Pancreas (tissue), 10 donors: ENCODE results near the gene STAB2. TPM values are rescaled to one million over a fixed set of nuclear protein-coding genes. Genes with fewer than 3 reads are reported as not detected.

ENCODE experiments used
- ATAC-seq, 4 donors: fragments of 200-7000 bp; cut with Tn5 transposase; one replicate each; pipeline versions ENCODE4 v1.8.0 to v1.9.1; 2020; ENCODE audit warnings: mild to moderate bottlenecking in 4 of 4, moderate library complexity in 4 of 4
- DNase-seq, 6 donors: peaks; one replicate each; pipeline ENCODE4 v3.0.0-alpha.2; 2020
- FAIRE-seq: peaks from 2 replicates; lab custom pipeline; 2012; peaks lifted over from hg19 to GRCh38; lab: Jason Lieb, UNC
- H3K27ac ChIP-seq, 4 donors: fragments of 200-600 bp; sonication (generic); 1 replicate in 3 of 4; 2 replicates in 1 of 4; pipeline versions ENCODE4 v1.5.0 to v1.8.0; 2020
- H3K27me3 ChIP-seq, 4 donors: fragments of 200-600 bp; one replicate each; pipeline ENCODE4 v1.8.0; 2021
- H3K36me3 ChIP-seq, 3 donors: fragments of 200-600 bp; sonication (generic) in 1 of 3; one replicate each; pipeline versions ENCODE4 v1.5.0 to v1.8.0; 2020 to 2021
- H3K4me1 ChIP-seq, 3 donors: fragments of 200-600 bp; one replicate each; pipeline ENCODE4 v1.8.0; 2021
- H3K4me3 ChIP-seq, 4 donors: fragments of 200-600 bp; sonication (generic) in 2 of 4; one replicate each; pipeline versions ENCODE4 v1.5.0 to v1.8.0; 2020 to 2021
- H3K9me3 ChIP-seq, 4 donors: fragments of 200-600 bp; one replicate each; pipeline ENCODE4 v1.8.0; 2021
- CTCF ChIP-seq, 4 donors: fragments of 200-600 bp; sonication (generic) in 3 of 4; IDR thresholded peaks; one replicate each; pipeline versions ENCODE4 v1.5.0 to v1.8.0; 2021; ENCODE audit warnings: antibody characterized with exemption in 4 of 4
- WGBS, 2 donors: extraction: QIAGEN DNeasy Blood & Tissue Kit; methylation state at CpG; one replicate each; pipeline ENCODE4 v1.1.7; 2013; 5-methylcytosine and 5-hydroxymethylcytosine counted together
- intact Hi-C, 3 donors: fragments of 100-400 bp; cut with DNase I; formaldehyde crosslinking; loops; one replicate each; pipeline versions ENCODE4 v1.11.1 to v1.14.2; 2022
- polyA plus RNA-seq, 2 donors: library from polyadenylated mRNA; stranded (reverse); fragments of 200-250 nt; gene quantifications; one replicate each; pipeline ENCODE4 v1.2.3, GENCODE V29; 2013
- total RNA-seq, 6 donors: library from RNA; stranded (reverse); fragmentation: NEBNext Ultra II Directional in 4 of 6; extraction: Animal tissue kit (Norgen Biotek cat#: 25700) in 4 of 6; gene quantifications; one replicate each; pipeline versions ENCODE4 v1.2.1 to v1.2.4, GENCODE V29; 2021 to 2023
- donor health status: healthy with polysubstance abuse.
- donor health status: DM: no; HTN: no; CAD: no; lungs with moderate emphysema.
- donor health status: DM: no; HTN: no; CAD: no.
- donor health status: control.
- donor health status: control.
- donor health status: Bipolar disorder and iron deficiency.
- donor health status: DM: yes; HTN: yes; CAD: no.
- donor health status: DM: no; HTN: no; CAD: no.
- donor health status: DM: no; HTN: no; CAD: no.
- donor health status: DM: yes; HTN: yes; CAD: no.

Gene STAB2
- total and polyA plus RNA-seq, 8 donors = under 0.01 to 0.16 (median 0.08) TPM; not detected in 1

- ATAC-seq = no peak
- H3K36me3 ChIP-seq = no peaks in the 10 kb centered on the region
- no peak for DNase-seq
- H3K27ac ChIP-seq = no peak overlapping the region
- no peak for TF ChIP-seq CTCF (IDR thresholded peaks at IDR 0.05)
- no peak overlapping the region for H3K4me3 ChIP-seq
- no peaks in the 10 kb centered on the region for H3K4me1 ChIP-seq
- FAIRE-seq = no peak
- intact Hi-C loops = no loop called here
- WGBS, 2 donors = 96 to 97% methylated on average over 3 of the region's 3 CpGs
- no peaks in the 10 kb centered on the region for H3K9me3 ChIP-seq
- H3K27me3 ChIP-seq = no peaks in the 10 kb centered on the region
These were observed 156.7 kb downstream of the STAB2 start for GRCh38 chr12:103743788-103744187.

- intact Hi-C loops = no loop called here
- H3K9me3 ChIP-seq = no peaks in the 10 kb centered on the region
- H3K4me3 ChIP-seq = no peak overlapping the region
- DNase-seq (no peak), ATAC-seq (no peak), FAIRE-seq (no peak)
- no peaks in the 10 kb centered on the region for H3K27me3 ChIP-seq
- no peak for TF ChIP-seq CTCF (IDR thresholded peaks at IDR 0.05)
- H3K36me3 ChIP-seq = no peaks in the 10 kb centered on the region
- WGBS, 2 donors = 86 to 88% methylated on average over 2 of the region's 2 CpGs
- H3K4me1 ChIP-seq = no peaks in the 10 kb centered on the region
- no peak overlapping the region for H3K27ac ChIP-seq
These were observed 158.9 kb downstream of the STAB2 start for GRCh38 chr12:103745962-103746361.

GRCh38 chr12:103748002-103748401 lies 160.9 kb downstream of the STAB2 start:
- Histone ChIP-seq H3K4me1 (no peaks in the 10 kb centered on the region), H3K9me3 (no peaks in the 10 kb centered on the region), H3K36me3 (no peaks in the 10 kb centered on the region), H3K27me3 (no peaks in the 10 kb centered on the region), H3K4me3 (no peak overlapping the region), H3K27ac (no peak overlapping the region)
- FAIRE-seq (no peak), ATAC-seq (no peak), DNase-seq (no peak)
- intact Hi-C loops = no loop called here
- no peak for TF ChIP-seq CTCF (IDR thresholded peaks at IDR 0.05)
- 88 to 98% methylated on average over 2 of the region's 2 CpGs for WGBS, 2 donors

GRCh38 chr12:103748875-103749274 lies 161.8 kb downstream of the STAB2 start:
- Histone ChIP-seq H3K36me3 (no peaks in the 10 kb centered on the region), H3K4me1 (no peaks in the 10 kb centered on the region), H3K4me3 (no peak overlapping the region), H3K9me3 (no peaks in the 10 kb centered on the region), H3K27me3 (no peaks in the 10 kb centered on the region), H3K27ac (no peak overlapping the region)
- DNase-seq (no peak), FAIRE-seq (no peak), ATAC-seq (no peak)
- intact Hi-C loops = no loop called here
- WGBS, 2 donors = 84 to 90% methylated on average over 12 of the region's 12 CpGs
- no peak for TF ChIP-seq CTCF (IDR thresholded peaks at IDR 0.05)

GRCh38 chr12:103751171-103751570 lies 164.1 kb downstream of the STAB2 start:
- ATAC-seq (no peak), FAIRE-seq (no peak), DNase-seq (no peak)
- H3K27ac ChIP-seq = no peak overlapping the region
- intact Hi-C loops = no loop called here
- no peaks in the 10 kb centered on the region for H3K4me1 ChIP-seq
- no peak for TF ChIP-seq CTCF (IDR thresholded peaks at IDR 0.05)
- no peaks in the 10 kb centered on the region for H3K27me3 ChIP-seq
- no peak overlapping the region for H3K4me3 ChIP-seq
- H3K36me3 ChIP-seq = no peaks in the 10 kb centered on the region
- H3K9me3 ChIP-seq = no peaks in the 10 kb centered on the region
- 88 to 91% methylated on average over 1 of the region's 1 CpG for WGBS, 2 donors
